ENCODE measurements around the gene HSF4.

Gene HSF4

GRCh38 chr16:67150047-67150832, 14.3 kb upstream of the HSF4 start:
- no peak for DNase-seq (ENCODE audit: low spot score)

- no peak for DNase-seq (ENCODE audit: low spot score)
Observed at GRCh38 chr16:67150833-67151396, 13.6 kb upstream of the HSF4 start, which contains the start of gene B3GNT9. Gene B3GNT9 (minus strand): TSS chr16:67150998. CDS start chr16:67150485, 513 bp downstream.

GRCh38 chr16:67151431-67152097, 13.0 kb upstream of the HSF4 start:
- no peak for DNase-seq (ENCODE audit: low spot score)

- no peak for DNase-seq (ENCODE audit: low spot score)
Observed at GRCh38 chr16:67154578-67155294, 9.8 kb upstream of the HSF4 start.

- DNase-seq (ENCODE audit: low spot score), result no peak
Observed at GRCh38 chr16:67155295-67156142, 9.0 kb upstream of the HSF4 start.

- DNase-seq (ENCODE audit: low spot score), result no peak
Observed at GRCh38 chr16:67156143-67156844, 8.3 kb upstream of the HSF4 start.

GRCh38 chr16:67157106-67157748, 7.3 kb upstream of the HSF4 start:
- DNase-seq (ENCODE audit: low spot score), result no peak

- DNase-seq (ENCODE audit: low spot score), result no peak
Observed at GRCh38 chr16:67157892-67158635, 6.5 kb upstream of the HSF4 start.

- no peak for DNase-seq (ENCODE audit: low spot score)
Observed at GRCh38 chr16:67158637-67159600, 5.6 kb upstream of the HSF4 start.

GRCh38 chr16:67161595-67162058, 2.9 kb upstream of the HSF4 start:
- no peak for DNase-seq (ENCODE audit: low spot score)

- no peak for DNase-seq (ENCODE audit: low spot score)
Observed at GRCh38 chr16:67162506-67163163, 1.9 kb upstream of the HSF4 start.

GRCh38 chr16:67163164-67163998, 1.2 kb upstream of the HSF4 start:
- DNase-seq (ENCODE audit: low spot score), result no peak

- DNase-seq (ENCODE audit: low spot score), result no peak
Observed at GRCh38 chr16:67163999-67164558, 466 bp upstream of the HSF4 start.

- DNase-seq (ENCODE audit: low spot score), result no peak
Observed at GRCh38 chr16:67165121-67166078, 855 bp downstream of the HSF4 start.

- no peak for DNase-seq (ENCODE audit: low spot score)
Observed at GRCh38 chr16:67166110-67166547, 1.6 kb downstream of the HSF4 start.
